Psoas muscle (tissue), 8 donors: ENCODE measurements around the gene YBEY. TPM values are rescaled to one million over a fixed set of nuclear protein-coding genes. Genes with fewer than 3 reads are reported as not detected.
"Not testable (repeated sequence)": the region's sequence is repeated elsewhere in the genome, so short reads cannot be mapped to it uniquely, and the experiment has no call there.

Experiments
- ATAC-seq, 4 donors: fragments of 200-7000 bp; cut with Tn5 transposase; one replicate each; pipeline ENCODE4 v1.9.1; 2020; ENCODE audit warnings: moderate library complexity in 3 of 4, mild to moderate bottlenecking in 2 of 4
- DNase-seq, 2 donors: peaks; one replicate each; pipeline ENCODE4 v3.0.0-alpha.2; 2020
- H3K27ac ChIP-seq: fragments of 200-600 bp; one replicate; pipeline ENCODE4 v1.8.0; 2022
- H3K27me3 ChIP-seq, 3 donors: fragments of 200-600 bp in 1 of 3; one replicate each; pipeline versions ENCODE4 v1.6.1 to v1.8.0; 2013 to 2022; ENCODE audit warnings: low read length in 2 of 3, mild to moderate bottlenecking in 2 of 3, moderate library complexity in 1 of 3; ENCODE audit not compliant: insufficient read depth in 3 of 3
- H3K36me3 ChIP-seq, 2 donors: fragments of 200-600 bp in 1 of 2; one replicate each; pipeline versions ENCODE4 v1.6.1 to v1.8.0; 2013 to 2022; ENCODE audit warnings: low read depth in 1 of 2, mild to moderate bottlenecking in 1 of 2, moderate library complexity in 1 of 2; ENCODE audit not compliant: insufficient read depth in 1 of 2
- H3K4me1 ChIP-seq: fragments of 200-600 bp; one replicate; pipeline ENCODE4 v1.8.0; 2022
- H3K4me3 ChIP-seq: fragments of 200-600 bp; one replicate; pipeline ENCODE4 v1.8.0; 2022; ENCODE audit warnings: mild to moderate bottlenecking
- H3K9me3 ChIP-seq: fragments of 200-600 bp; one replicate; pipeline ENCODE4 v1.8.0; 2022
- CTCF ChIP-seq: fragments of 200-600 bp; IDR thresholded peaks from one replicate; pipeline ENCODE4 v1.8.0; 2022; ENCODE audit warnings: antibody characterized with exemption
- WGBS, 3 donors: extraction: QIAGEN DNeasy Blood & Tissue Kit; methylation state at CpG; one replicate each; pipeline versions ENCODE4 v1.1.6 to v1.1.7; 2013; 5-methylcytosine and 5-hydroxymethylcytosine counted together
- intact Hi-C, 2 donors: fragments of 100-400 bp; cut with DNase I; formaldehyde crosslinking; loops; one replicate each; pipeline versions ENCODE4 v1.11.0 to v1.14.2; 2022
- polyA plus RNA-seq, 3 donors: library from polyadenylated mRNA; stranded (reverse); fragments of 200-250 nt; gene quantifications; one replicate each; pipeline ENCODE4 v1.2.3, GENCODE V29; 2013
- total RNA-seq, 4 donors: library from RNA; stranded (reverse); fragmentation: NEBNext Ultra II Directional in 2 of 4; extraction: Animal tissue kit (Norgen Biotek cat#: 25700) in 2 of 4; gene quantifications; one replicate each; pipeline versions ENCODE4 v1.2.1 to v1.2.4, GENCODE V29; 2021 to 2023
- donor health status: healthy with polysubstance abuse.
- donor health status: DM: no; HTN: no; CAD: no; lungs with moderate emphysema.
- donor health status: Bipolar disorder and iron deficiency.
- donor health status: healthy.
- donor health status: DM: yes; HTN: yes; CAD: no.
- donor health status: DM: no; HTN: no; CAD: no.
- donor health status: DM: no; HTN: no; CAD: no.
- donor health status: DM: yes; HTN: yes; CAD: no.

YBEY gene
- total and polyA plus RNA-seq, 7 donors = 4.7 to 18.2 (median 11.0) TPM

GRCh38 chr21:46304955-46305354 is 18.8 kb downstream of the YBEY start:
- intact Hi-C loops = no loop called here
- Histone ChIP-seq H3K9me3 (no peaks in the 10 kb centered on the region), H3K27ac (no peak overlapping the region), H3K4me3 (no peak overlapping the region), H3K27me3 (no peaks in the 10 kb centered on the region), H3K4me1 (no peaks in the 10 kb centered on the region), H3K36me3 (peaks cover 0 to 10% of the 10 kb centered on the region in 2 donors)
- TF ChIP-seq CTCF = no peak
- WGBS, 3 donors = 94 to 98% (median 97%) methylated on average over 11 of the region's 11 CpGs
- no peak for DNase-seq
- peak in 2 of 4 donors; percentile 17 to 33 for ATAC-seq

- Histone ChIP-seq H3K27me3 (no peaks in the 10 kb centered on the region), H3K36me3 (no peaks in the 10 kb centered on the region), H3K4me3 (no peak overlapping the region), H3K9me3 (no peaks in the 10 kb centered on the region), H3K4me1 (no peaks in the 10 kb centered on the region), H3K27ac (no peak overlapping the region)
- DNase-seq = no peak
- intact Hi-C loops = no loop called here
- no peak for ATAC-seq
- no peak for TF ChIP-seq CTCF
- 71 to 90% (median 75%) methylated on average over 2 of the region's 2 CpGs for WGBS, 3 donors
Observed at GRCh38 chr21:46307625-46308024, 21.5 kb downstream of the YBEY start.

- Histone ChIP-seq H3K27ac (no peak overlapping the region), H3K4me1 (no peaks in the 10 kb centered on the region), H3K36me3 (no peaks in the 10 kb centered on the region), H3K9me3 (no peaks in the 10 kb centered on the region), H3K4me3 (no peak overlapping the region), H3K27me3 (no peaks in the 10 kb centered on the region)
- 98 to 100% (median 98%) methylated on average over 2 of the region's 2 CpGs for WGBS, 3 donors
- no peak for DNase-seq
- intact Hi-C loops = no loop called here
- no peak for TF ChIP-seq CTCF
- ATAC-seq = no peak
Observed at GRCh38 chr21:46308431-46308830, 22.3 kb downstream of the YBEY start.

GRCh38 chr21:46310260-46310659 is 24.1 kb downstream of the YBEY start:
- H3K27ac ChIP-seq, H3K27me3 ChIP-seq, DNase-seq, H3K36me3 ChIP-seq, H3K4me1 ChIP-seq, H3K9me3 ChIP-seq, H3K4me3 ChIP-seq, intact Hi-C loops, ATAC-seq: not testable (repeated sequence)
- WGBS, 3 donors = 97 to 99% (median 98%) methylated on average over 8 of the region's 8 CpGs

- H3K27me3 ChIP-seq = no peaks in the 10 kb centered on the region
- no peaks in the 10 kb centered on the region for H3K4me1 ChIP-seq
- H3K36me3 ChIP-seq = no peaks in the 10 kb centered on the region
- H3K9me3 ChIP-seq = no peaks in the 10 kb centered on the region
- no peak for TF ChIP-seq CTCF
- no peak for ATAC-seq
- H3K4me3 ChIP-seq = no peak overlapping the region
- DNase-seq = no peak
- intact Hi-C loops = no loop called here
- H3K27ac ChIP-seq = no peak overlapping the region
Observed at GRCh38 chr21:46311568-46311967, 25.4 kb downstream of the YBEY start.
